C1 segment of cervical spinal cord (tissue), 14 donors: Measurements from ENCODE around the gene KCNA1.
"Not testable (repeated sequence)": the region's sequence is repeated elsewhere in the genome, so short reads cannot be mapped to it uniquely, and the experiment has no call there.

Source experiments
- DNase-seq, 14 donors: peaks; one replicate each; lab custom pipeline; 2025; lab: John Stamatoyannopoulos, UW

The KCNA1 gene

GRCh38 chr12:4909734-4910501 is at the start of gene KCNA1:
Gene KCNA1 (plus strand): TSS chr12:4909905. CDS start chr12:4911379, 1,474 bp downstream.
- DNase-seq, result peak in 1 of 14 donors; percentile 90

GRCh38 chr12:4860741-4861140 is 49.0 kb upstream of the KCNA1 start:
- no peak for DNase-seq

- no peak for DNase-seq
Measured at GRCh38 chr12:4862809-4863208, 46.9 kb upstream of the KCNA1 start.

GRCh38 chr12:4864575-4864974 is 45.1 kb upstream of the KCNA1 start:
- DNase-seq, result peak in 1 of 14 donors; percentile 10

GRCh38 chr12:4865246-4865645 is 44.5 kb upstream of the KCNA1 start:
- no peak for DNase-seq

GRCh38 chr12:4866299-4866698 is 43.4 kb upstream of the KCNA1 start:
- peak in 1 of 14 donors; percentile 27 for DNase-seq

GRCh38 chr12:4867384-4867783 is 42.3 kb upstream of the KCNA1 start:
- no peak for DNase-seq

GRCh38 chr12:4870423-4870822 is 39.3 kb upstream of the KCNA1 start:
- no peak for DNase-seq

- DNase-seq, result peak in 1 of 14 donors; percentile 22
Measured at GRCh38 chr12:4871514-4871913, 38.2 kb upstream of the KCNA1 start.

- DNase-seq, result no peak
Measured at GRCh38 chr12:4873947-4874346, 35.8 kb upstream of the KCNA1 start.

- DNase-seq, result no peak
Measured at GRCh38 chr12:4874671-4875070, 35.0 kb upstream of the KCNA1 start.

- not testable (repeated sequence) for DNase-seq
Measured at GRCh38 chr12:4879481-4879880, 30.2 kb upstream of the KCNA1 start.

GRCh38 chr12:4881266-4882064 is 28.2 kb upstream of the KCNA1 start:
- peak in 4 of 14 donors; percentile 19 to 98 (median 38) for DNase-seq

- no peak for DNase-seq
Measured at GRCh38 chr12:4891866-4892265, 17.8 kb upstream of the KCNA1 start.

GRCh38 chr12:4892418-4892817 is 17.3 kb upstream of the KCNA1 start:
- no peak for DNase-seq

GRCh38 chr12:4894019-4894418 is 15.7 kb upstream of the KCNA1 start:
- DNase-seq, result no peak

- no peak for DNase-seq
Measured at GRCh38 chr12:4899364-4899763, 10.3 kb upstream of the KCNA1 start.

- no peak for DNase-seq
Measured at GRCh38 chr12:4900327-4900726, 9.4 kb upstream of the KCNA1 start.

GRCh38 chr12:4905316-4905715 is 4.4 kb upstream of the KCNA1 start:
- DNase-seq, result no peak

GRCh38 chr12:4908684-4909409 is 858 bp upstream of the KCNA1 start:
- DNase-seq, result peak in 1 of 14 donors; percentile 78

- no peak for DNase-seq
Measured at GRCh38 chr12:4909410-4909733, 333 bp upstream of the KCNA1 start.
